Gastrocnemius medialis (tissue), 4 donors: ENCODE results near the gene ITGB7.
A peak's percentile ranks its signal among the peaks of the same experiment; 100 is the strongest.

Experiments
- POLR2A ChIP-seq, 2 donors: fragments of 450-650 bp; IDR thresholded peaks; one replicate each; pipeline ENCODE4 v1.6.1; 2017; ENCODE audit warnings: antibody characterized with exemption in 2 of 2, mild to moderate bottlenecking in 2 of 2, moderate library complexity in 2 of 2
- TF ChIP-seq, protein P1 (sequence below), 5 experiments: fragments of 450-650 bp in 3 of 5; fragments of 200-600 bp in 2 of 5; sonication (generic) in 2 of 5; IDR thresholded peaks in 4 of 5; conservative IDR thresholded peaks in 1 of 5; 1 replicate in 4 of 5; 2 replicates in 1 of 5; pipeline ENCODE4 v1.5.1; 2016 to 2019; ENCODE audit warnings: antibody characterized with exemption in 5 of 5, mild to moderate bottlenecking in 3 of 5, moderate library complexity in 3 of 5

DNA sequence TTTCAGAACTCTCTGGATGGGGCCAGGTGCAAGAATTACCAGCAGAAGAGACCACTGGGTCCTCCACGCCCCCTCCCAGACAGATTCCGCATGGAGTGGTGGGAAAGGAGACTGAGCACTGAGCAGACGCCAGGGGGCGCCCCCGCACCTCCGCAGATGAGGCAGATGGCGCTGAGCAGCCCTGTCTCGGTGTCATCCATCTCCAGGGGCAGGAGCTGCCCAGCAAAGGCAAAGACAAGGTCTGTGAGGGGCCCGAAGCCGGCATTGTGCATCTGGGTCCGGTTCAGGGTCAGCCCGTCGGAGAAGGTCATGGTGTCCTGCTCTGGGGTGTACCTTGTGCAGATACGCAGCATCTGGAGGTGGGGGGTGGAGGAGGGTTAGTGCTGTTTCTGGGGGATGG, 6.3 kb upstream of the ITGB7 start:
- TF ChIP-seq POLR2A (IDR thresholded peaks at IDR 0.05), result no peak
- TF ChIP-seq, protein P1, sequence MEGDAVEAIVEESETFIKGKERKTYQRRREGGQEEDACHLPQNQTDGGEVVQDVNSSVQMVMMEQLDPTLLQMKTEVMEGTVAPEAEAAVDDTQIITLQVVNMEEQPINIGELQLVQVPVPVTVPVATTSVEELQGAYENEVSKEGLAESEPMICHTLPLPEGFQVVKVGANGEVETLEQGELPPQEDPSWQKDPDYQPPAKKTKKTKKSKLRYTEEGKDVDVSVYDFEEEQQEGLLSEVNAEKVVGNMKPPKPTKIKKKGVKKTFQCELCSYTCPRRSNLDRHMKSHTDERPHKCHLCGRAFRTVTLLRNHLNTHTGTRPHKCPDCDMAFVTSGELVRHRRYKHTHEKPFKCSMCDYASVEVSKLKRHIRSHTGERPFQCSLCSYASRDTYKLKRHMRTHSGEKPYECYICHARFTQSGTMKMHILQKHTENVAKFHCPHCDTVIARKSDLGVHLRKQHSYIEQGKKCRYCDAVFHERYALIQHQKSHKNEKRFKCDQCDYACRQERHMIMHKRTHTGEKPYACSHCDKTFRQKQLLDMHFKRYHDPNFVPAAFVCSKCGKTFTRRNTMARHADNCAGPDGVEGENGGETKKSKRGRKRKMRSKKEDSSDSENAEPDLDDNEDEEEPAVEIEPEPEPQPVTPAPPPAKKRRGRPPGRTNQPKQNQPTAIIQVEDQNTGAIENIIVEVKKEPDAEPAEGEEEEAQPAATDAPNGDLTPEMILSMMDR (IDR thresholded peaks at IDR 0.05 in 4 of 5, conservative IDR thresholded peaks at IDR 0.05 in 1 of 5), result peak; percentile 94 to 97 (median 97)
